NCI-H2029 (cell line): ENCODE measurements around the gene NDUFAF7.
"Not testable (repeated sequence)": the region's sequence is repeated elsewhere in the genome, so short reads cannot be mapped to it uniquely, and the experiment has no call there.

ENCODE experiments used
- DNase-seq: peaks from one replicate; lab custom pipeline; 2025; lab: John Stamatoyannopoulos, UW

NDUFAF7 gene, protein sequence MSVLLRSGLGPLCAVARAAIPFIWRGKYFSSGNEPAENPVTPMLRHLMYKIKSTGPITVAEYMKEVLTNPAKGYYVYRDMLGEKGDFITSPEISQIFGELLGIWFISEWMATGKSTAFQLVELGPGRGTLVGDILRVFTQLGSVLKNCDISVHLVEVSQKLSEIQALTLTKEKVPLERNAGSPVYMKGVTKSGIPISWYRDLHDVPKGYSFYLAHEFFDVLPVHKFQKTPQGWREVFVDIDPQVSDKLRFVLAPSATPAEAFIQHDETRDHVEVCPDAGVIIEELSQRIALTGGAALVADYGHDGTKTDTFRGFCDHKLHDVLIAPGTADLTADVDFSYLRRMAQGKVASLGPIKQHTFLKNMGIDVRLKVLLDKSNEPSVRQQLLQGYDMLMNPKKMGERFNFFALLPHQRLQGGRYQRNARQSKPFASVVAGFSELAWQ

GRCh38 chr2:37231241-37232130 is at the start of gene NDUFAF7, which contains the start of gene CEBPZ:
NDUFAF7 (plus strand) TSS chr2:37231658; CDS start chr2:37231706, 48 bp downstream.
CEBPZ (minus strand) TSS chr2:37231596; CDS start chr2:37231567, 29 bp downstream.
- peak; percentile 83 for DNase-seq

DNA sequence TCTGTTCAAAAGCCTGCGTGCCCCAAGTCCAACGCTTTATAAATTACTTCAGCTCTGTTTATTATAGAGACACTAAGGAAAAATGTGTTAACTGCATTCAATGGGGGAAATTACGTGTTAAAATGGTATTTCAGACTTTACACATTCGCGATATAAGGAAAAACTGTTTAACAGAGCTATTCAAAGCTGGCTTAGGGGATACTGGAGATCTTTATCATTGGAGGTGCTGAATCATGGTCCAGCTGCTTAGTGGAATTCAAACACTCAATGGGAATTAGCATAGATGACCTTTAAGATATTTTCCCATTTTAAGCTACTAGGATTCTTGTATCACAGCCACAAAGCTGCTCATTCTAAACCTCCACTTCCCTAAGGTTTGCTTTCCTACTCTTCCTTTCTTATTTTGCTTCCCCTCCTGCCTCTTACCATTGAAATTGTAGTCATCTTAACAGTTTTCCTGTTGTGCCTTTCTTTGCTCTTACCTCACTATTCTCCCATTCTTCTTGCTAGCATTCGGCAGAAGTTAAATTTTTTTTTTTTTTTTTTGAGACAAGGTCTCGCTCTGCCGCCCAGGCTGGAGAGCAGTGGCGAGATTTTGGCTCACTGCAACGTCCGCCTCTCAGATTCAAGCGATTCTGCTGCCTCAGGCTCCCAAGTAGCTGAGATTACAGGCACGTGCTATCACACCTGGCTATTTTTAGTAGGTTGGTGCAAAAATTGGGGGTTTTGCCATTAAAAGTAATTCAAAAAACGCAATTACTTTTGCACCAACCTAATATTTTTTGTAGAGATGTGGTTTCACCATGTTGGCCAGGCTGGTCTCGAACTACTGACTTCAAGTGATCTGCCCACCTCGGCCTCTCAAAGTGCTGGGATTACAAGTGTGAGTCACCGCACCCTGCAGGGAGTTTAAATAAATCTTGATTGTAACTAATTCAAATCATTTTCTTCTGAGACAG is 49.5 kb upstream of the NDUFAF7 start:
- no peak for DNase-seq

DNA sequence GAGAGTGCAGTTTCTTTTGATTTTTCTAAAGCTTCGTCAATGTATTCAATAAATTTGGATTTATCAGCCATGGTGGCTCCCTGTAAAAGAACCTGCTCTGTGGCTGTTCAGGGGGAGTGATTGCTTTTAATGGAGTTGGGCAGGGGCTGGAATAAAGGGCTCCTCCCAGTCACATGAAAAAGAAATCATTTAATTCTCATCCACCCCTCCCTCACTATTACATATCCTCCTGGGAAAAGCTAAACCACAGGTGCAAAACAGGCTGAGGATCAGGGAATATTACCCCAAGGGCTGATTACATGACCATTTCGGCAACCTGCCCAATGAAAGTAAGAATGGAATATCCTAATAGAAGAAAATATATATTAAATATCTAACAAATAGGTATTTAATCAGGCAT is 42.9 kb upstream of the NDUFAF7 start, which contains the start of gene SULT6B1:
Gene SULT6B1 (minus strand): TSS at position 101 of the 400 bp plus-strand sequence. CDS start 30 bp downstream, at position 71.
- DNase-seq = no peak

- no peak for DNase-seq
Observed at GRCh38 chr2:37189452-37190153, 41.9 kb upstream of the NDUFAF7 start.

DNA sequence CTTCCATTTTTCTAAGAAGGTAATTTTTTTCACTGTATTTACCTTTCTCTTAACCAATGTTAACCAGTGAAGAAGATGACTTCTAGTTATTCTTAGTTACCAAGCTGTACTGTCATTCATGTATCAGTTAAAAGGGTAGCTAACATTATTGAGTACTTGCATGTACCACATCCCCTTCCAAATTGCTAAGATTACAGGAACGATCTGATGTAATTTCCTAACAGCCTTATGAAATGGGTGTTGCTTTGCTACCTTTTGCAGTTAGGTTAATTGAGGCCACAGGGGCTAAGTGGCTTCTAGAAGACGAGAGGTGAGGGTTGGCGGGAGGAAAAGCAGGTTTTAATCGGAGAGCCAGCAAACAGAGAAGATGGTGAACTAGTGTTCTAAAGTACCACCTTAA is 41.2 kb upstream of the NDUFAF7 start:
- no peak for DNase-seq

- no peak for DNase-seq
Observed at GRCh38 chr2:37191253-37191652, 40.2 kb upstream of the NDUFAF7 start.

DNA sequence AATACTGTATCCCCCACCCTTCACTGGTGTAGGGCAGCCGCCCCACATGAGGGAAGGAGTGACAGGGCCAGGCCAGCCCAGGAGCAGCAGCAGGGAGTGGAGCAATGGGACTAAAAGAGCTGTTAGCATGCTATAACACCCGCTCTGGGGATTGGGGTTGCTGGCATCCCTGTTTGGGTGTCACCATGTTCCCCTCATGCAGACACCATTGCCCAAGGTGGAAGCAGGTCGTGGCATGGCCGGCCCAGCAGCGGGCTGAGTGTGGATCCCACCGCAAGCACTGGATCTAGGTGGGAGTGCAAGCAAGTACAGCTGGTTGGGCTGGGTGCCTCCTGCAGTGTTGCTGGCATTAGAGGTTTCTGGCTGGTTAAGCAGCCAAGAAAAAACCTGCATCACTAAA is 39.7 kb upstream of the NDUFAF7 start:
- DNase-seq = no peak

GRCh38 chr2:37192551-37192950 is 38.9 kb upstream of the NDUFAF7 start:
- DNase-seq = no peak

DNA sequence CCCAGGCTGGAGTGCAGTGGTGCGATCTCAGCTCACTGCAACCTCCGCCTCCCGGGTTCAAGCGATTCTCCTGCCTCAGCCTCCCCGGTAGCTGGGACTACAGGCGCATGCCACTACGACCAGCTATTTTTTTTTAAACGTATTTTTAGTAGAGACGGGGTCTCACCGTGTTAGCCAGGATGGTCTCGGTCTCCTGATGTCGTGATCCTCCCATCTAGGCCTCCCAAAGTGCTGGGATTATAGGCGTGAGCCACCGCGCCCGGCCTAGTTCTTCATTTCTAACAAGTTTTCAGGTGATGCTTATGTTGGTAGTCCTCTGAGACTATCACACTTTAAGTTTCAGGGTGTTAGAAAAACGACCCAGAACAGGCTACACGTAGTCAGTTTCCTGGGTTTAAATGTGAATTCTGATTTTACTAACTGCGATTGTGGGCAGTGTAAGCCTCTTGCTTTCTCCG is 35.6 kb upstream of the NDUFAF7 start:
- DNase-seq = not testable (repeated sequence)

GRCh38 chr2:37196320-37197195 is 34.9 kb upstream of the NDUFAF7 start, which contains the start of gene CEBPZOS:
CEBPZOS (plus strand) TSS chr2:37196496; CDS start chr2:37199705, 3,209 bp downstream.
- peak; percentile 46 for DNase-seq

GRCh38 chr2:37198681-37199065 is 32.8 kb upstream of the NDUFAF7 start:
- DNase-seq = no peak

DNA sequence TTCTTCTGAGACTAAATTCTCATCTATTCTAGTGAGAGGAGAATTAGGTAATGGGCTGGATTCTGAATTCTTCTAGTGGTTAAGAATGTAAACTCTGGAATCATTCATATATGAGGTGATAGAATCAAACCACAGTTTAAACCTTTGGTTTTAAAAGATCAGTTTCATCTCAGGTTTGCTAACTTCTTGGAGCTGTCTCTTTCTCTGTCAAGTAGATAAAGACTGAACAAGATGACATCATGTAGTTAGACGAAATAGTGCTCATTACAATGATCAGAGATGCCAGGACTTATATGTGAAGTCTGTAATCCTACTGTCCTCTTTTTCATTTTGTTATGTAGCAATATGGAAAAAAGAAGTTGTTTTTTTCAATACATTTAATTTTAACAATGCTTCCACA is 30.2 kb upstream of the NDUFAF7 start:
- DNase-seq = no peak

DNA sequence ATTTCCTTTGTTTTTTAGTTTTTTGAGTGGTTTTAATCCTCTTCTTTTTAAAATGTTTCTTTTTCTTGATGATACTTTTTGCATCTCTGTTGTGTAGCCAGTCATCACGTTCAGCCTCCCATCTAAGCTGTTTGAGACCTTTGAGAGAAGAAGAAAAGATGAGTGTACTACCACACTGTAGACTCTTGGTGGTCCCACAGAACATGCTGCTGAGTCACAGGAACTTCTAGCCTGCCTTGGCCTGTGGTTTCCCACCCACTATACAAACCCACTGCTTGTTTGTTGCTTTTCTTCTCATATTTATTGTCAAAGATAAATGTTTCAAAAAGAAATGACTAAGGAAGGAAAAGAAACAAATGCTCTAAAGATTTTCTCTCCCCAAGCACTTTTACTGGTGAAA is 29.7 kb upstream of the NDUFAF7 start:
- DNase-seq = no peak

- DNase-seq = no peak
Observed at GRCh38 chr2:37203708-37204107, 27.8 kb upstream of the NDUFAF7 start.

DNA sequence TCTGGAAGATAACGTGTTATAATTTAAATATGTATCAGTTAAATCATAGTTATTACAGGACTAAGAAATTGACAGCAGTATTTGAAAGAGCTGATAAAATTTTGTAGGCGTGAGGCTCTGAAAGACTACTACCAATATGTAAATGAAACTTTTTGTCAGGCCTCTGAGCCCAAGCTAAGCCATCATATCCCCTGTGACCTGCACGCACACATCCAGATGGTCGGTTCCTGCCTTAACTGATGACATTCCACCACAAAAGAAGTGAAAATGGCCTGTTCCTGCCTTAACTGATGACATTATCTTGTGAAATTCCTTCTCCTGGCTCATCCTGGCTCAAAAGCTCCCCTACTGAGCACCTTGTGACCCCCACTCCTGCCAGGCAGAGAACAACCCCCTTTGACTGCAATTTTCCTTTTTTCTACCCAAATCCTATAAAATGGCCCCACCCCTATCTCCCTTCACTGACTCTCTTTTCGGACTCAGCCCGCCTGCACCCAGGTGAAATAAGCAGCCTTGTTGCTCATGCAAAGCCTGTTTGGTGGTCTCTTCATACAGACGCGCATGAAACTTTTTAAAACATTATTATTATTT is 26.3 kb upstream of the NDUFAF7 start:
- DNase-seq = not testable (repeated sequence)

DNA sequence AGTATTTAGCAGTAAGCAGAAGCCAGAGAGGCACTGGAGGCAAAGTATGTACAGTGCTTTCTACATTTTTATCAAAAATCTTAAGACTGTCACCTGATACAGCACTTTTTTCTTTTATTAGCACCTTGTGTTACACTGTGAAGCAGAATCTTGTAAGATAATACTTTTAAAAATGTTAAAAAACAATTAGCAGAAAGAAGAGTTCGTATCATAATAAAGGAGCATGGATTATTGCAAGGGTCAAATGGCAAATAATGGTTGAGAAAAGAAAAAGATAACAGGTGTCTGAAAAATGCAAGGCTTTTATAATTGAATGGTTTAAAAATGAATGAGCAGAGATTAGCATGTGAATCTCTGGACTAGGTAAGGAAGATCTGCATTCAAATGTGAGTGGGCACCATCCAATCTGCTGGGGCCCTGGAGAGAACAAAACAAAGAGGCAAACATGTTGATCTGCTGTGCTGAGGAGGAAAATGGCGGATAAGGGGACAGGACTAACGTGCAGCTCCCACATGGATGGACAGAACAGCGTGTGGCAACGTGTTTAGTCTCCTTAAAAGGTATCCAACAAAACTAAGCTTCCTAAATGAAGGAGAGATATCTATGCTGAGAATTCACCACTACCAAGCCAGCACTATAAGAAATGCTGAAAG is 25.6 kb upstream of the NDUFAF7 start:
- DNase-seq = no peak

DNA sequence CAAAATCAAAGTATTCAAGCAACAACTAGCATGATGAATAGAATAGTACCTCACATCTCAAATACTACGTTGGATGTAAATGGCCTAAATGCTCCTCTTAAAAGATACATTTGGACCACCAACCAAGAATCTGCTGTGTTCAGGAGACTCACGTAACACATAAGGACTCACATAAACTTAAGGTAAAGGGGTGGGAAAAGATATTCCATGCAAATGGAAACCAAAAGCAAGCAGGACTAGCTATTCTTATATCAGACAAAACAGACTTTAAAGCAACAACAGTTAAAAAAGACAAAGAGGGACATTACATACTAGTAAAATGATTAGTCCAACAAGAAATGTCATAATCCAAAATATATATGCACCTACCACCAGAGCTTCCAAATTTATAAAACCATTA is 24.7 kb upstream of the NDUFAF7 start:
- DNase-seq = not testable (repeated sequence)

GRCh38 chr2:37211212-37211611 is 20.2 kb upstream of the NDUFAF7 start:
- no peak for DNase-seq

GRCh38 chr2:37211939-37212338 is 19.5 kb upstream of the NDUFAF7 start:
- no peak for DNase-seq
